NCI-H1092 (cell line): ENCODE measurements around the gene RPS6KC1.
A peak's percentile ranks its signal among the peaks of the same experiment; 100 is the strongest.
"Not testable (repeated sequence)": the region's sequence is repeated elsewhere in the genome, so short reads cannot be mapped to it uniquely, and the experiment has no call there.

ENCODE experiments used
- DNase-seq: peaks from one replicate; lab custom pipeline; 2025; lab: John Stamatoyannopoulos, UW

The RPS6KC1 gene

DNA sequence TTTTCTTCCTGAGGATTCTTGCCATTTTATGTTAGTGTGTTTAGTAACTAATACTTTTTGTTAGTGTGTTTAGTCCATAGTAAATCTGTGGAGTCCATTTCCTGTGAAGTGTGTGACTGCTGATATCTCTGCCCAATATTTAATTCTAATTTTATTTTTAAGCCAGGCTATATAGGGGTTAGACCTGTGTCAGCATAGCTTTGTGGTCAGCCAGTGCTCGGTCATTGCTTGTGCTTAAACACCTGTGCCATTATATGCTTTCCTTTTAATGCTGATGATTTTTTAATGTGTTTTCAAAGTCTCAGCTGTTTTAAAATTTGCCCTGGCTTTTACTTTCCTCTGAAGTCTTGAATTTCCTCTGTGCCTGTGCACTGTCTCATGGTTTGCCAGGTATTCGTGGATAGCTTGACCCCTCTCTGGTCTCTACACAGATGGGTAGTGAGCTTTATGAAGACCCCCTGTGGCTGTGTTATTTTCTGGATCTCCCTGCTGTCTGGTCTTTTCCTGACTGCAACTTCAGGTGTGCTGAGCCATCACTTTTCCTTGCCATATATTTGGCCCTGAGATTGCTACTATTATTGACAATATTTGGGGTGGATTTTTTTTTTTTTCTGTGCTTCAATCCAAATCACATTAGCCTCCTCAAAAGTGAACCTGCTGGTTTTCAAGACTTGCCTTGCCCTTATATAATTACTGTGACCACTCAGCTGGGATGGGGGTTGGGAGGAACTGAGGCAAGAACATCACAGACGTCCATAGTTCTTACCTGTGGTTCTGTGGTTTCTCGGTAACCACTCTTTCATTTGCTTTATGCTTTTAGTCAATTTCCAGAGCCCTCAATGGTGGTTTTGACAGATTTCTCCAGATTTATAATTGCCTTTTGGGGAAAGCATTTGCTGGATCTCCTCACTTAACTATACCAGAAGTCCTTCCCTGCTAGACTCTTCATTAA lies 59.6 kb downstream of the RPS6KC1 start:
- DNase-seq: no peak

DNA sequence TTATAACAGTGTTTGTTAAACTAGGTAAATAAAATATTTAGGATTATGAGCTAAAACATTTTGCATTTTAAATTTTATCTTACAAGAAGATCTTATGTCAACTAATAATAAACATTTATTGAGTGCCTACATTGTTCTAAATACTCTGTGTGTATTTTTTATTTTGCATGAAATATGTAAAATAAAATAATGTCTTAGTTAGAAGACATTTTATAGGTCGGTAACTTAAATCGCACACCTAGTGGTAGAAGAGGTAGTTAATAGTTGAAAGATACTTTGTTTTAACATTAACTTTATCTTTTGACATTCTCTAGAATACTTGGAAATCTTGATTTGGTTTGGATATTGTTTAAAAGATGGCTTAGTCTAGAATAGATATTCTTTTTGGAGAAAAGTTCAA lies 60.5 kb downstream of the RPS6KC1 start:
- DNase-seq: no peak

- DNase-seq: not testable (repeated sequence)
Measured at GRCh38 chr1:213112723-213113122, 61.7 kb downstream of the RPS6KC1 start.

- DNase-seq: not testable (repeated sequence)
Measured at GRCh38 chr1:213117699-213118180, 66.7 kb downstream of the RPS6KC1 start.

DNA sequence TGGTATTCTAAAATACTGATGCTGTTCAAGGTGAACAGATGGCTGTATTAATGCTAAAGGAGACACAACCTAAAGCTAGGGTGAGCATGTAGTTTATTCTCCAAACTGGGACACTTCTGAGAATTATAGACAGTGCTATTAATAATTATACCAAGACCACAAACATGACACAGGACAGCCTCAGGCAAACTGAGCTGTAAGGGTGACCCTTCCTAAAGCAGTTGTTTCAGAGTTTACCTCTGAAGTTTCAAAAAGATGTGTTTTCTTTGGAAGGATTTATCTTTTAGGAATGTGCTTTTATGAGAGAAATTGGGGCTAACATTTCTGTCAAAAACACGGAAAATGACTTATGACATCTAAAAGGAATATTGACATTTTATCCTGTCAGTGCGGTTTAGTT lies 68.8 kb downstream of the RPS6KC1 start:
- no peak for DNase-seq

DNA sequence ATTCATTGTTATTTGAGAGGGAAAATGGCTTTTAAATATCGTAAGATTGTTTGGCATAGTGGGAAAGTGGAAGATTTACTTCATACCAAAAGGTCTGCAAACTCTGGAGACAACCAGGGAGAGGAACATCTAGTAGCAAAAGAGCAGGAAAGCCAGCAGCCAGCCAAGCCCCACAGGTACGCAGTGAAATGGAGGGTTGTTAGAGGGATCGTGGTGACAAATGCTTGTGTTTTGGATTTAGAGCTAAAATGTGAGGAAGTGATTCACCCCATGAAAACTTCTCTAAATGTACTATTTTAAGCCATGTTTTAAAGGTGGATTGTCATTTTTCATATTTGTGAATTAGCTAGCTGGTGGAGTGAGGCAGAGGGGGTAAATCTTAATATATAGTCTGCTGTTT lies 69.3 kb downstream of the RPS6KC1 start:
- no peak for DNase-seq

DNA sequence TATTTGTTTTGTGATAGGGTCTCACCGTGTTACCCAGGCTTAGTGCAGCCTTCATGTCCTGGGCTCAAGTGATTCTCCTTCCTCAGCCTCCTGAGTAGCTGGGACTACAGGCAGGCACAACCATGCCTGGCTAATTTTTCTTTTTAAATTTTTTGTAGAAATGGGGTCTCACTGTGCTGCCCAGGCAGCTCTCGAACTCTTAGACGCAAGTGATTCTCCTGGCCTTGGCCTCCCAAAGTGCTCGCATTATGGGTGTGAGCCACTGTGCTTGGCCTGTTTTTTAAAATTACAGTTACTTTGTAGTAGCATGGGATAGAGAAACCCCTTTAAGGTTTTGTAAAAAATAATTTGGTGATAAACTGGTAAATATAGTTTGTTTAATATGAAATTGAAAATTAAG lies 69.9 kb downstream of the RPS6KC1 start:
- DNase-seq: no peak

GRCh38 chr1:213122514-213122929 lies 71.5 kb downstream of the RPS6KC1 start:
- DNase-seq: peak; percentile 13

GRCh38 chr1:213123087-213123486 lies 72.0 kb downstream of the RPS6KC1 start:
- no peak for DNase-seq

DNA sequence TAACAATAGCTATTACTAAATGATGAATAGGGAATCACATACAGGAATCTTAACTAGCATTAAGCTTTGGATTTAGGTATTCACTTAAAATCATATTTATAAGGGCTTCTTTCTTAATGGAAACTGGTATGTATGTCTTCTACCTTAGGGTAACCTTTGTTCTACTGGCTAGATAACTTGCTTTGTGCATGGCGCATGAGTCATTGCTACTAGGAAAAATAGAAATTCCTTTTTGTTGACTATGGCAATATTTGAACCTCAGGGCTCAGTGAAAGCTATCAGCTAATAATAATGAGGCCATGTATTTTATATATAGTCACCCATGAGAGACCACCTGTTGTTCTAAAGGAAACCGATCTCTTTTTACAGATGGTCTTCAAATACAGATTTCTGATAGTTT lies 72.5 kb downstream of the RPS6KC1 start:
- no peak for DNase-seq

DNA sequence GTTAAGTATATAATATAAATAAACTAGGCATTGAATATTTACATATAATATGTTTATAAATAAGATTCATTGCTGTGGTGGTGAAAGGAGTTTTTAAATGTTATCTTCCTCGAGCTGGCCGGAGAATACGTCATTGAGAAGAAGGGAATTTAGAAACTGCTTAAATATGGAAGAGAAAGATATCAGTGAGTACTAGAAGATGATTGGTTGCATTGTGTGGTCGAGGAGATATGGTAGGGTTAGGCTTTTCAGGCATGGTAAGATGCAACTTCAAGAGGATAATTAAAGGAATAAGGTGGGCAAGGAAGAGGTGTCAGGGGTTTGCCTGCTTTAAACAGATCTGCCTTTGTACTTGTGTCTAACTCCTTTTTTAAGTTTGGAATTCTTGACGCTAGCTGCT lies 73.5 kb downstream of the RPS6KC1 start:
- DNase-seq: no peak

- DNase-seq: no peak
Measured at GRCh38 chr1:213125643-213126042, 74.6 kb downstream of the RPS6KC1 start.

- no peak for DNase-seq
Measured at GRCh38 chr1:213127074-213127473, 76.0 kb downstream of the RPS6KC1 start.

DNA sequence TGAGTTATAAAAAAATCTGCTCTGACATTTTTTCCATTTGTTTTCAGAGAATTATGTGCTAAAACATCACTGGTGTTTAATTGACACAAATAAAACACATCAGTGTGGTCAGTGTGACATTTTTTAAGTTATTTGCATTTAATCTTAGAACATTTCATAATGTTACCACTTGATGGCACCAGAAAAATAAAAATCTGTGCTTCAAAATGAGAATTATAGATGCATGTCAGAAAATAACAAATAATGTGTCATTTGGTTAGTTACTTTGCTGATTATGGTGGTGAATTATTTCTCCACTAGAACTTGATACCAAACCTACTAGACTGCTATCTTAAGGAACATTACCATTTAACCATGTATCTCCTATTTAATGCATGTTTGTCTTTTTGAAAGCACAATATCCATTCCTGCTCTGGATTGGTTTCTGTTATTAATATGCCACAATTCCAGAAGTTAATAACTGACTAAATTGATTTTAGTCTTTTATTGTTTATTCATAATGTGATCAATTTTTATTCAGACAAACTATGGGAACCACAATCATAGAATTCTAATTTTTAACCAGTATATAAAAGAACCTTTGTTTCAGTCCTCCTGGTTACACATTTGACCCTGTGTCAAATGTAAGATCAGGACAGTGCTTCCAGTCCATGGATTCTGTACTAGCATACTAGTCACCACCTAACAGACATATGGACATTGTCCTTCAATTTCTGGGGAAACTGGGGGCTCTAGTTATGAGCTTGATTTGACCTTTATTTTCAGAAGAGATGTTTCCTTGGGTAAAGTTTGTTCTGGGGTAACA lies 81.0 kb downstream of the RPS6KC1 start:
- DNase-seq: no peak

- DNase-seq: no peak
Measured at GRCh38 chr1:213135572-213135971, 84.5 kb downstream of the RPS6KC1 start.

GRCh38 chr1:213136190-213136917 lies 85.3 kb downstream of the RPS6KC1 start:
- DNase-seq: no peak

DNA sequence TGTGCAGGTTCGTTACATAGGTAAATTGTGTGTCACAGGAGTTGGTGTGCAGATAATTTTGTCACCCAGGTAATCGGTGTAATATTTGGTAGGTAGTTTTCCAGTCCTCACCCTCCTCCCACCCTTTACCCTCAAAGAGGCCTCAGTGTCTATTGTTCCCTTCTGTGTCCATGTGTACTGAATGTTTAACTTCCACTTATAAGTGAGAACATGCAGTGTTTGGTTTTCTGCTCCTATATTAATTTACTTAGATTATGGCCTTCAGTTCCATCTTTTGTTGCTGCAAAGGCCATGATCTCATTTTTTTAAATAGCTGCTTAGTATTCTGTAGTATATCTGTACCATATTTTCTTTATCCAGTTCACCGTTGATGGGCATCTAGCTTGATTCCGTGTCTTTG lies 87.3 kb downstream of the RPS6KC1 start:
- peak; percentile 21 for DNase-seq

- DNase-seq: no peak
Measured at GRCh38 chr1:213138892-213139291, 87.9 kb downstream of the RPS6KC1 start.

DNA sequence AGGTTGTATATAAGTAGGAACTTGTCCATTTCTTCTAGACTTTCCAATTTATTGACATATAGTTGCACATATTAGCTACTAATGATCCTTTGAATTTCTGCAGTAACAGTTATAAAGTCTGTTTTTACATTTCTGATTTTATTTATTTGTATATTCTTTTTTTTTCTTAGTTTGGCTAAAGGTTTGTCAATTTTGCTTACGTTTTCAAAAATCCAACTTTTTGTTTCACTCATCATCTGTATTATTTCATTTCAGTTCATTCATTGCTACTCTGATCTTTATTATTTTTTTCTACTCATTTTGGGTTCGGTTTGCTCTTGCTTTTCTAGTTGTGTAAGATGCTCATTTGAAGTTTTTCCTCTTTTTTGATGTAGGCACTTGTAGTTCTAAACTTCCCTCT lies 97.9 kb downstream of the RPS6KC1 start:
- no peak for DNase-seq

GRCh38 chr1:213150090-213150489 lies 99.0 kb downstream of the RPS6KC1 start:
- DNase-seq: not testable (repeated sequence)

DNA sequence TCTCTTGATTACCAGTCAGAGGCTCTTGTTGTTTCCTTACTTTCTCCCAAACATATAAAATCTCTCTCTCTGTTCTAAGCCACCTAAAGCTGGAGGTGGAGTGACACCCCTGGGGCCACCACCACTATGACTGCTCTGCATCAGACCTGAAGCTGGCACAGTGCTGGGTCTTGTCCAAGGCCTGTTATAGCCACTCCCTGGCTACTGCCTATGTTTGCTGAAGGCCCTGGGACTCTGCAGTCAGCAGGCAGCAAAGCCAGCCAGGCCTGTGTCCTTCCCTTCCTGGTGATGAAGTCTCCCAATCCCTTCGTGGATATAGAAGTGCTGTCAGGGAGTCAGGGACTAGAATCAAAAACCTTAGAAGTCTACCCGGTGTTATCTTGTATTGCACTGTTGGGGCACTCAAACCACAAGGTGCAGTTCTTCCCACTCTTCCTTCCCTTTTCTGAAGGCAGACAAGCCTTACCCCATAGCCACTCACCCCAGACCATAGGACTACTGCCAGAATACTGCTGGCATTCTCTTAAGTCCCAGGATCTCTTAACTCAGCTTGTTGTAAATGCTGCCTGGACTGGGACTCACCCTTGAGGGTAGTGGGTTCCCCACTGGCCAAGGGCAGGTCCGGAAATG lies 103.1 kb downstream of the RPS6KC1 start:
- DNase-seq: no peak

DNA sequence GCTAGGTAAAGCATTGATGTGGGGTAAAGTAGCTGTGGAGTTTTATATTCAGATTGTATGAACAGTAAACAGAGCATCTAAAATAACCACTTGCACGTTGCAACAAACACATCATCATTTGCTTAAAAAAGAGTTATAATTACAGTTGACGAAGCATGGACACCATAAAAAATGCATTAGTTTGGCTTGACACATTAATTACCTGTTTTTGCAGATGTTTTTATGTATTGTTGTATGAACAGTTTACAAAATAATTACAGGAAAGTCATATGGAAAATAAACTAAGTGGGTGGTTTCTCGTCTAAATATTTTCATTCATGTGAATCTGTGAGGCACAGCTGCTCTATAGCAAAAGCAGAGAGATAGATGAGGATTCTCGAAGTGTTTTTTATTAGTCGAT lies 108.3 kb downstream of the RPS6KC1 start:
- no peak for DNase-seq
